GM19372 (cell line): ENCODE measurements around the gene SERPINF2.
"Not testable (repeated sequence)": the region's sequence is repeated elsewhere in the genome, so short reads cannot be mapped to it uniquely, and the experiment has no call there.

ENCODE experiments used
- ATAC-seq: cut with Tn5 transposase; IDR thresholded peaks from one replicate; pipeline ENCODE4 v1.9.1; 2021; ENCODE audit warnings: mild to moderate bottlenecking, low read depth, moderate library complexity; ENCODE audit not compliant: unreplicated experiment

The SERPINF2 gene

GRCh38 chr17:1733759-1734158, 8.9 kb upstream of the SERPINF2 start:
- no peak for ATAC-seq

GRCh38 chr17:1735418-1735817, 7.3 kb upstream of the SERPINF2 start:
- no peak for ATAC-seq

- ATAC-seq: no peak
These were observed 6.8 kb upstream of the SERPINF2 start for GRCh38 chr17:1735834-1736347.

GRCh38 chr17:1736348-1737281, 6.1 kb upstream of the SERPINF2 start:
- ATAC-seq: no peak

- ATAC-seq: no peak
These were observed 5.0 kb upstream of the SERPINF2 start for GRCh38 chr17:1737531-1738291.

- ATAC-seq: not testable (repeated sequence)
These were observed 772 bp upstream of the SERPINF2 start for GRCh38 chr17:1741899-1742298.

- no peak for ATAC-seq
These were observed 393 bp downstream of the SERPINF2 start for GRCh38 chr17:1743088-1743439.

GRCh38 chr17:1744551-1745512, 2.2 kb downstream of the SERPINF2 start:
- ATAC-seq: no peak

GRCh38 chr17:1745513-1746020, 2.9 kb downstream of the SERPINF2 start:
- ATAC-seq: no peak

GRCh38 chr17:1746975-1747543, 4.4 kb downstream of the SERPINF2 start:
- no peak for ATAC-seq

- ATAC-seq: no peak
These were observed 8.0 kb downstream of the SERPINF2 start for GRCh38 chr17:1750628-1751027.

GRCh38 chr17:1752425-1753262, 10.0 kb downstream of the SERPINF2 start:
- ATAC-seq: no peak

- ATAC-seq: no peak
These were observed 11.2 kb downstream of the SERPINF2 start for GRCh38 chr17:1753767-1754429.

GRCh38 chr17:1754430-1755112, 11.9 kb downstream of the SERPINF2 start:
- no peak for ATAC-seq

GRCh38 chr17:1755252-1755826, 12.7 kb downstream of the SERPINF2 start:
- no peak for ATAC-seq

- ATAC-seq: no peak
These were observed 13.2 kb downstream of the SERPINF2 start for GRCh38 chr17:1755827-1756262.

- no peak for ATAC-seq
These were observed 16.1 kb downstream of the SERPINF2 start for GRCh38 chr17:1758807-1759206.
